ENCODE results near the gene QTRT2. TPM values are rescaled to one million over a fixed set of nuclear protein-coding genes. Genes with fewer than 3 reads are reported as not detected.

Gene QTRT2
- total and polyA plus RNA-seq, 2 of the 8 experiments (the other 6 are each of a cell fraction or from before 2014, with no cell fraction given): 13.3 to 54.5 TPM

DNA sequence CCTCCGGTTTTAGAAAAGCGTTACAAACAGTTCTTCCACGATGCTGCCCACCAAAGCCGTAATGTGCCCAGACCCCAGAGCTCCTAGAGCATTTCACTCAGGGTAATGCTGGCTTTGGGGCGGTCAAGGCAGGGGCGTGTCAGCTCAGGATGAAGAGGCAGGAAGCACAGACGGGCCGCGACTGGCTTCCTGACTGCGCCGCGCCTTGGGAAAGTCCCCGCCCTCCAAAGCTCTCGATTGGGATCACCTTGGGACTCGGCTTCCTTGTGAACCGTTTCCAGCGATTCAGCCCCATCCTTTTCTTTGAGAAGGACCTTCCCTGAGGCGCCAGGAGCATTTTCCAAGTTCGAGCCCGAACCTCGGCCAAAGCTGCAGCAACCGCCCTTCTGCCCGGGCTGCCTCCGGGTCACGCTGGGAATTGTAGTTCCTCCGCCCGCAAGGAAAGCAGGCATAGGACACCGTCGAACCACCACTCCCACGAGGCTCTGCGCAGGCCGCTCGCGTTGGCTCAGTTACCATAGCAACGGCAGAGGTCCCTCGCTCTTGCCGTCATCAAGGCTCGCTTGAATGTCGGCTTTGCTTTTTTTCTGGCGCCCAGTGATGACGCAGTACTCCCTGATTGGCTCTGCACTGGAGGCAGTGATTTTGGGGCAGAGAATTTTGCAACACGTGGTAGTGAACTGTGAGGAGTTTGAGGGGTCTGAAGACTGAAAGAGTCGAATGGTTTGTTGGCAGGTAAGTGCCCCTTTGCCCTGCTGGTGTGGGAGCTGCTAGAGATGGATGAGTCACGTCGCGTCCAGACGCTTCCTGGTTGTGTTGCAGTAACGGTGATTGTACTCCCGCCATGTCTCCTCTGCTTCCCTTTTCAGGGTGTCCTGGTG is at the start of gene QTRT2, which contains the start of gene CCDC191 (continued):
- TF ChIP-seq SUZ12 (IDR thresholded peaks at IDR 0.05; ENCODE audit: low read length): no peak
- peak; percentile 14; the same call in 1 of the 2 replicates for TF ChIP-seq NRF1 (IDR thresholded peaks at IDR 0.05; ENCODE audit: low read depth, low read length)
- peak; percentile 98 for TF ChIP-seq MAX (IDR thresholded peaks at IDR 0.05)
- TF ChIP-seq POLR2AphosphoS5 (IDR thresholded peaks at IDR 0.05; ENCODE audit: low read depth, low read length): peak; percentile 75
- TF ChIP-seq RFX5 (IDR thresholded peaks at IDR 0.05; ENCODE audit: borderline replicate concordance, low read depth, low read length): 0 out of 2 replicates have a peak, but pooled peaks have one; percentile 12
- peak in 1 of 2 experiments; percentile 70; a peak in 2 of 4 replicates for TF ChIP-seq HDAC2 (IDR thresholded peaks at IDR 0.05; ENCODE audit: borderline replicate concordance in 1 of 2, low read depth in 2 of 2, low read length in 2 of 2)
- peak; percentile 59 for TF ChIP-seq USF2 (IDR thresholded peaks at IDR 0.05; ENCODE audit: low read length)
- no peak for TF ChIP-seq TAF7 (optimal IDR thresholded peaks at IDR 0.05; ENCODE audit: borderline replicate concordance, low read depth, low read length)
- peak; percentile 72 for TF ChIP-seq TBP (IDR thresholded peaks at IDR 0.05; ENCODE audit: low read depth, low read length)
- TF ChIP-seq SP4 (IDR thresholded peaks at IDR 0.05; ENCODE audit: low read length): 0 out of 2 replicates have a peak, but pooled peaks have one; percentile 80
- TF ChIP-seq FOSL1 (IDR thresholded peaks at IDR 0.05; ENCODE audit: insufficient read depth, low read depth, low read length): no peak
- TF ChIP-seq EZH2 (IDR thresholded peaks at IDR 0.05; ENCODE audit: low read depth, low read length, severe bottlenecking): no peak
- no peak for TF ChIP-seq EGR1 (IDR thresholded peaks at IDR 0.05; ENCODE audit: borderline replicate concordance, low read depth, low read length)
- TF ChIP-seq TEAD4 (IDR thresholded peaks at IDR 0.05; ENCODE audit: low read depth, low read length): peak; percentile 71
- peak; percentile 63 for TF ChIP-seq PHF8 (conservative IDR thresholded peaks at IDR 0.05; ENCODE audit: low read depth, low read length)
- no peak for TF ChIP-seq ZNF274 (IDR thresholded peaks at IDR 0.05; ENCODE audit: borderline replicate concordance, extremely low read depth, low read length)
- no peak for TF ChIP-seq BCL11A (IDR thresholded peaks at IDR 0.05; ENCODE audit: low read depth in 2 of 2, low read length in 2 of 2)
- peak; percentile 59 for TF ChIP-seq YY1 (IDR thresholded peaks at IDR 0.05; ENCODE audit: low read depth, low read length)
- TF ChIP-seq KDM4A (IDR thresholded peaks at IDR 0.05; ENCODE audit: low read depth, low read length, severe bottlenecking): peak; percentile 97
- no peak for TF ChIP-seq SP2 (IDR thresholded peaks at IDR 0.05; ENCODE audit: low read length)
- 0 out of 2 replicates have a peak, but pooled peaks have one; percentile 66 for TF ChIP-seq RBBP5 (IDR thresholded peaks at IDR 0.05; ENCODE audit: borderline replicate concordance, low read depth, low read length)
- TF ChIP-seq TAF1 (IDR thresholded peaks at IDR 0.05; ENCODE audit: low read depth, low read length): peak; percentile 79
- TF ChIP-seq SIRT6 (IDR thresholded peaks at IDR 0.05; ENCODE audit: low read length): no peak

Measured in H1 (cell line).